GM23248 (cell line): ENCODE results near the gene AOX1.

Experiments used
- EZH2 ChIP-seq: fragments of 200-600 bp; sonication (generic); IDR thresholded peaks from 2 replicates; pipeline ENCODE4 v1.6.1; 2018; ENCODE audit warnings: antibody characterized with exemption, mild to moderate bottlenecking; ENCODE audit not compliant: insufficient read depth, poor library complexity, severe bottlenecking
- EZH2phosphoT487 ChIP-seq: fragments of 200-600 bp; sonication (generic); IDR thresholded peaks from 2 replicates; pipeline ENCODE4 v1.6.1; 2018; ENCODE audit warnings: antibody characterized with exemption, moderate library complexity, mild to moderate bottlenecking, low read depth; ENCODE audit not compliant: insufficient read depth

GRCh38 chr2:200668478-200668877 lies 82.7 kb downstream of the AOX1 start:
- no peak for TF ChIP-seq EZH2
- TF ChIP-seq EZH2phosphoT487 = no peak
